ENCODE results near the gene SELENOF. TPM values are rescaled to one million over a fixed set of nuclear protein-coding genes. Genes with fewer than 3 reads are reported as not detected.
"Not testable (repeated sequence)": the region's sequence is repeated elsewhere in the genome, so short reads cannot be mapped to it uniquely, and the experiment has no call there.

SELENOF gene
- total RNA-seq, 2 experiments from 2014 or later, result 128 to 162 TPM

GRCh38 chr1:86912281-86912900, 1.5 kb downstream of the SELENOF start:
- Mint-ChIP-seq H3K4me1 (peaks cover 52% of the 10 kb centered on the region), H3K27ac (peak overlapping the region; percentile 35), H3K27me3 (no peaks in the 10 kb centered on the region), H3K36me3 (peaks cover 33% of the 10 kb centered on the region), H3K9me3 (ENCODE audit: low read depth) (no peaks in the 10 kb centered on the region), H3K4me3 (no peak overlapping the region)
- ATAC-seq (no peak), DNase-seq (no peak)
- CTCF ChIA-PET, result interaction anchor here (0.9 kb wide), 1 partner anchor 171 kb away, joined by 3 read pairs; no protein-coding TSS in a partner anchor

GRCh38 chr1:86906419-86906818, 7.5 kb downstream of the SELENOF start:
- ATAC-seq (no peak), DNase-seq (no peak)
- H3K36me3 Mint-ChIP-seq, result peaks cover 50% of the 10 kb centered on the region
- peaks cover 38% of the 10 kb centered on the region for H3K4me1 Mint-ChIP-seq
- no peak overlapping the region for H3K4me3 Mint-ChIP-seq
- H3K9me3 Mint-ChIP-seq (ENCODE audit: low read depth), result no peaks in the 10 kb centered on the region
- H3K27ac Mint-ChIP-seq, result no peak overlapping the region
- H3K27me3 Mint-ChIP-seq, result no peaks in the 10 kb centered on the region
- CTCF ChIA-PET, result no interaction called here

- no peak overlapping the region for H3K4me3 Mint-ChIP-seq
- ATAC-seq (no peak), DNase-seq (no peak)
- no peaks in the 10 kb centered on the region for H3K27me3 Mint-ChIP-seq
- no peak overlapping the region for H3K27ac Mint-ChIP-seq
- peaks cover 49% of the 10 kb centered on the region for H3K36me3 Mint-ChIP-seq
- CTCF ChIA-PET, result no interaction called here
- H3K4me1 Mint-ChIP-seq, result peaks cover 32% of the 10 kb centered on the region
- H3K9me3 Mint-ChIP-seq (ENCODE audit: low read depth), result no peaks in the 10 kb centered on the region
Observed at GRCh38 chr1:86905875-86906274, 8.1 kb downstream of the SELENOF start.

GRCh38 chr1:86899401-86899800, 14.5 kb downstream of the SELENOF start:
- ATAC-seq, H3K27ac Mint-ChIP-seq: not testable (repeated sequence)

GRCh38 chr1:86888327-86888726, 25.6 kb downstream of the SELENOF start:
- Mint-ChIP-seq H3K9me3 (ENCODE audit: low read depth) (no peaks in the 10 kb centered on the region), H3K27me3 (no peaks in the 10 kb centered on the region), H3K27ac (no peak overlapping the region), H3K4me3 (no peak overlapping the region), H3K36me3 (peaks cover 15% of the 10 kb centered on the region), H3K4me1 (no peaks in the 10 kb centered on the region)
- CTCF ChIA-PET, result no interaction called here
- DNase-seq (no peak), ATAC-seq (no peak)

More at GRCh38 chr1:86899401-86899800, 14.5 kb downstream of the SELENOF start:
- H3K9me3 Mint-ChIP-seq (ENCODE audit: low read depth); CTCF ChIA-PET; DNase-seq; H3K4me1 Mint-ChIP-seq; H3K27me3 Mint-ChIP-seq; H3K4me3 Mint-ChIP-seq: not testable (repeated sequence)
- peaks cover 37% of the 10 kb centered on the region for H3K36me3 Mint-ChIP-seq

GRCh38 chr1:86887479-86888162, 26.3 kb downstream of the SELENOF start:
- CTCF ChIA-PET, result interaction anchor here (1.2 kb wide), 1 partner anchor 9 kb away, joined by 3 read pairs; no protein-coding TSS in a partner anchor
- Mint-ChIP-seq H3K36me3 (peaks cover 17% of the 10 kb centered on the region), H3K4me3 (no peak overlapping the region), H3K9me3 (ENCODE audit: low read depth) (no peaks in the 10 kb centered on the region), H3K27me3 (no peaks in the 10 kb centered on the region), H3K27ac (no peak overlapping the region), H3K4me1 (no peaks in the 10 kb centered on the region)
- DNase-seq (no peak), ATAC-seq (no peak)

- Mint-ChIP-seq H3K4me1 (no peaks in the 10 kb centered on the region), H3K27ac (no peak overlapping the region), H3K4me3 (no peak overlapping the region), H3K36me3 (peaks cover 18% of the 10 kb centered on the region), H3K9me3 (ENCODE audit: low read depth) (no peaks in the 10 kb centered on the region), H3K27me3 (no peaks in the 10 kb centered on the region)
- CTCF ChIA-PET, result no interaction called here
- DNase-seq, result no peak
- ATAC-seq, result no peak
Observed at GRCh38 chr1:86875722-86876121, 38.2 kb downstream of the SELENOF start.

GRCh38 chr1:86872086-86872485, 41.8 kb downstream of the SELENOF start:
- ATAC-seq, result no peak
- Mint-ChIP-seq H3K27ac (no peak overlapping the region), H3K27me3 (no peaks in the 10 kb centered on the region), H3K4me3 (no peak overlapping the region), H3K4me1 (peaks cover 7% of the 10 kb centered on the region), H3K9me3 (ENCODE audit: low read depth) (no peaks in the 10 kb centered on the region), H3K36me3 (peaks cover 16% of the 10 kb centered on the region)
- DNase-seq, result no peak
- CTCF ChIA-PET, result no interaction called here

GRCh38 chr1:86871001-86871400, 42.9 kb downstream of the SELENOF start:
- Mint-ChIP-seq H3K27me3 (no peaks in the 10 kb centered on the region), H3K4me3 (no peak overlapping the region), H3K36me3 (peaks cover 18% of the 10 kb centered on the region), H3K4me1 (peaks cover 7% of the 10 kb centered on the region), H3K9me3 (ENCODE audit: low read depth) (no peaks in the 10 kb centered on the region), H3K27ac (no peak overlapping the region)
- CTCF ChIA-PET, result interaction anchor here (1.0 kb wide), 1 partner anchor 13 kb away, joined by 3 read pairs; no protein-coding TSS in a partner anchor
- ATAC-seq, result no peak
- DNase-seq, result no peak

GRCh38 chr1:86868477-86868876, 45.4 kb downstream of the SELENOF start:
- CTCF ChIA-PET, result no interaction called here
- Mint-ChIP-seq H3K27ac (no peak overlapping the region), H3K4me1 (peaks cover 7% of the 10 kb centered on the region), H3K27me3 (no peaks in the 10 kb centered on the region), H3K9me3 (ENCODE audit: low read depth) (no peaks in the 10 kb centered on the region), H3K4me3 (no peak overlapping the region), H3K36me3 (peaks cover 16% of the 10 kb centered on the region)
- DNase-seq, result no peak
- no peak for ATAC-seq

GRCh38 chr1:86867278-86867677, 46.6 kb downstream of the SELENOF start:
- DNase-seq; H3K4me3 Mint-ChIP-seq; CTCF ChIA-PET; H3K27me3 Mint-ChIP-seq; ATAC-seq; H3K27ac Mint-ChIP-seq; H3K4me1 Mint-ChIP-seq; H3K9me3 Mint-ChIP-seq (ENCODE audit: low read depth): not testable (repeated sequence)
- peaks cover 14% of the 10 kb centered on the region for H3K36me3 Mint-ChIP-seq

GRCh38 chr1:86866665-86867064, 47.3 kb downstream of the SELENOF start:
- H3K4me1 Mint-ChIP-seq, result peaks cover 7% of the 10 kb centered on the region
- CTCF ChIA-PET, result no interaction called here
- H3K27me3 Mint-ChIP-seq, result no peaks in the 10 kb centered on the region
- ATAC-seq, result no peak
- peaks cover 11% of the 10 kb centered on the region for H3K36me3 Mint-ChIP-seq
- H3K9me3 Mint-ChIP-seq (ENCODE audit: low read depth), result no peaks in the 10 kb centered on the region
- DNase-seq, result no peak
- no peak overlapping the region for H3K27ac Mint-ChIP-seq
- H3K4me3 Mint-ChIP-seq, result no peak overlapping the region

GRCh38 chr1:86865973-86866637, 47.8 kb downstream of the SELENOF start:
- no peak overlapping the region for H3K4me3 Mint-ChIP-seq
- ATAC-seq (no peak), DNase-seq (no peak)
- no peaks in the 10 kb centered on the region for H3K9me3 Mint-ChIP-seq (ENCODE audit: low read depth)
- H3K27ac Mint-ChIP-seq, result no peak overlapping the region
- H3K27me3 Mint-ChIP-seq, result no peaks in the 10 kb centered on the region
- H3K4me1 Mint-ChIP-seq, result peaks cover 7% of the 10 kb centered on the region
- peaks cover 15% of the 10 kb centered on the region for H3K36me3 Mint-ChIP-seq
- CTCF ChIA-PET, result interaction anchor here (1.2 kb wide), 1 partner anchor 29 kb away, joined by 3 read pairs; no protein-coding TSS in a partner anchor

GRCh38 chr1:86862920-86863319, 51.0 kb downstream of the SELENOF start:
- H3K4me3 Mint-ChIP-seq, result no peak overlapping the region
- H3K4me1 Mint-ChIP-seq, result no peaks in the 10 kb centered on the region
- H3K36me3 Mint-ChIP-seq, result peaks cover 17% of the 10 kb centered on the region
- CTCF ChIA-PET, result no interaction called here
- H3K27ac Mint-ChIP-seq, result no peak overlapping the region
- ATAC-seq (no peak), DNase-seq (no peak)
- no peaks in the 10 kb centered on the region for H3K27me3 Mint-ChIP-seq
- H3K9me3 Mint-ChIP-seq (ENCODE audit: low read depth), result no peaks in the 10 kb centered on the region
